Stimulated activated CD4-positive, alpha-beta T cell treated with anti-CD3 and anti-CD28 coated beads, Interleukin-4, amount 100 ng/mL, for 4 hours (primary cell): ENCODE results near the gene ATP1A3.

ENCODE experiments used
- DNase-seq, 2 experiments: peaks; one replicate each; pipeline ENCODE4 v3.0.0-alpha.2; 2020

ATP1A3 gene

DNA sequence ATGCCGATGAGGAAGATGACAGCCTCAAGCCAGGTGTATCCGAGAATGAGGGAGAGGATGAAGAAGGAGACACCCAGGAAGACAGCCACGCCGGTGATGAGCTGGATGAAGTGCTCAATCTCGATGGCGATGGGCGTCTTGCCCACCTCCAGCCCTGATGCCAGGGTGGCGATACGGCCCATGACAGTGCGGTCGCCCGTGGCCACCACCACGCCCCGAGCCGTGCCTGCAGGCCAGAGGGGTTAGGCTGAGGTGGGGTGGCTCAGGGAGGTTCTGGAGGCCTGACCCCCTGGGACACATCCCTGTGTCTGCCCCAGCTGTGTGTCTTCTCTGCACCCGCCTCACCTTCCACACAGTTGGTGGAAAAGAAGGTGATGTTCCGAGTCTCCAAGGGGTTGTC, 9.1 kb downstream of the ATP1A3 start:
- DNase-seq, result no peak

DNA sequence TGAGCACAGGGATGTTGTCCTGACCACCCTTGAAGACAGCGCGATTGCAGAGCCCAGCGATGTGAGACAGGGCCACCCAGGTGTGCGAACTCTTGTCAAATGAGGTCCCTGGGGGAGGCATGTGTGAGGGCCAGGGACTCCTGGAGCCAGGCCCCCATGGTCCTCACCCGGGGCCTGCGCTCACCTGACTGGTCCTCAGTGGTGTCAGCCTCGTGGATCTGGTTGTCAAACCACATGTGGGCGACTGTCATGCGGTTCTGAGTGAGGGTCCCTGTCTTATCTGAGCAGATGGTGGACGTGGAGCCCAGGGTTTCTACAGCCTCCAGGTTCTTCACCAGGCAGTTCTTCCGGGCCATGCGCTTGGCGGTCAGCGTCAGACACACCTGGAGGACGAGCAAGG, 12.3 kb downstream of the ATP1A3 start:
- DNase-seq, result no peak

DNA sequence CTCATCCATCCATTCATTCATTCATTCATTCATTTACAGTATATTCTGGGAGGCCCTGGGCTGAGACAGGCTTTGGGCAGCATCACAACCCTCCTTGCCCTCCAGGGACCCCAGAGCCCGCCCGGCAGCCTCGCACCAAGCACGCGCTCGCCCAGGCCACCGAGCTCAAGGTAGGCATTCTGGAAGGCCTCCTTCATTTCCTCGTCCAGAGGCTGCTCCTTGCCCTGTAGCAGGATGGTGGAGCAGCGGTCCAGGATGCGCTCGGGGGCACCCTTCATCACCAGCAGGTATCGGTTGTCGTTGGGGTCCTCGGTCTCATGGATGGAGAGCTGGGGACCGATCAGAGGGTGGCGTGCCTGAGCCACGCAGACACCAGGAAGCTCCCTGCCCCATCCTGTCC, 15.6 kb downstream of the ATP1A3 start:
- no peak for DNase-seq

DNA sequence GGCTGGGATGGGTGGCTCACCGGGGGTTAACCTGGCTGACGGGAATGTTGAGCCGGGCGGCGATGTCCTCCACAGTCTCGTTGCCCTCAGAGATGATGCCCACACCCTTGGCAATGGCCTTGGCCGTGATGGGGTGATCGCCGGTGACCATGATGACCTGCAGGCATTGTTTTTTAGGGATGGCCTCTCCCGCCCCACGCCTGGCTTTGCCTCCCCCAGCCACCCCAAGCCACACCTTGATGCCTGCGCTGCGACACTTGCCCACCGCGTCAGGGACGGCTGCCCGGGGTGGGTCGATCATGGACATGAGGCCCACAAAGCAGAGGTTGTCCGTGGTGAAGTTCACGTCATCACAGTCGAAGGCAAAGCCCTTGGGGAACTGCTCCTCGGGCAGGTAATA, 16.1 kb downstream of the ATP1A3 start:
- no peak for DNase-seq

DNA sequence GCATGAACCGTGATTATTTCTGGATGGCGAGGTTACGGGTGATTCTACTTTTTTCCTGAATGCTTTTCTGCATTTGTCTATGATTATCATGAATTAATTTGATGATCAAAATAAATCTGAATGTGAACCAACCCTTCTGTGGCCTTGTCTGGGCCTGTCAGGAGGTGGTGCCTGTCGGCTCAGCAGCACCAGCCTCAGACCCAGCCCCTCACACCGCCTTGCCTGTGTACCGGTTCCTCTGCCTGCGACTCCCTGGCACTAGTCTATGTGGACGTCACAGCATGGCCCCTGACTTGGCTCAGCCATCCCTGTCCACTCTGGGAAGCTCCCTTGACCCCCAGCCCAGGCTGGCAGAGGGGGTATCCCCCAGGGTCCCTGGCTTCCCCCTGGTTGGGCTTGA, 19.4 kb downstream of the ATP1A3 start:
- DNase-seq, result no peak

DNA sequence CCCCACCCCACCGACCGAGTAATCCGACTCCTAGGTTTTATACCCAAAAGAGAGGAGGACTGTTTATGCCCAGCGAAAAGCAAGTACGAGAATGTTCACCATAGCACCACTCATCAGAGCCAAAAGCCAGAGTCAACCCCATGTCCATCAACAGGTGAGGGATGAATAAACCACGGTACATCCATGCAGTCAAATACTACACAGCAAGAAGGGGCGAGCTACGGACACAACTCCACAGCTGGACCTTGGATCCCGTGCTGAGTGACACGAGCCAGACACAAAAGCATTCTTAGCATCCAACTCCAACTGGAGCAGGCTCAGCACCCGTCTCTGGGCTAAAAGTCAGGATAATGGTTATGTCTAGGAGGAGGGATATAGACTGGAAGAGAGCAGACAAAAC, 22.7 kb downstream of the ATP1A3 start:
- DNase-seq, result no peak

DNA sequence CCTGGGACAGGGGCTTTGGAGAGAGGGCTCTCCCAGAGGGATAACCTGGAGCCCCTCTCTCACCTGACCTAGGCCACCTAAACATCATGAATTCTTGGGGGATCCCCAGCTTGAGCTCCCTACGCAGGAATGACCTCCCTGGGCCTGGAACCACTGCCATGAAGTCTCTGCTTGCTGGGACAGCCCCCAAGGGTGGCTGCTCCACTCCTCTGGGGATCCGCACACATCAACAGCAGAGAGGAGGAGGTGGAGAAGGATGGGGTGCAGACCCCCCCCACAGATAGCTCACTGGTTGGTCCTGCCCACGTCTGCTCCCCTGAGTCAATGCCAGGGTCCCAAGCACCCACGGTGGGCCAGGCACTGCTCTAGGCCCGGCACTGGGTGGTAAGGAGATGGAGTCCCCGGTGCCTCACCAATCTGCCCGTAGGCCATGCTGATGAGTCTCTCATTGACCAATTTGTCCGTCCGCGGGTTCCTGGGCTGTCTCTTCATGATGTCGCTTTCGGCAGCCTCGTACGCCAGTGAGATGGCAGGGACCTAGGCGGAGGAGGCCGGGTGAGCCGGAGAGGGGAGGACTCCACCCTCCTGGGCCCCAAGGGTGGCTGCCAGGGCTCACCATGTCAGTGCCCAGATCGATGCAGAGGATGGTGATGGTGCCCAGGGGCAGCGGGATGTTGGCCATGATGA, 24.1 kb downstream of the ATP1A3 start:
- DNase-seq, result no peak

DNA sequence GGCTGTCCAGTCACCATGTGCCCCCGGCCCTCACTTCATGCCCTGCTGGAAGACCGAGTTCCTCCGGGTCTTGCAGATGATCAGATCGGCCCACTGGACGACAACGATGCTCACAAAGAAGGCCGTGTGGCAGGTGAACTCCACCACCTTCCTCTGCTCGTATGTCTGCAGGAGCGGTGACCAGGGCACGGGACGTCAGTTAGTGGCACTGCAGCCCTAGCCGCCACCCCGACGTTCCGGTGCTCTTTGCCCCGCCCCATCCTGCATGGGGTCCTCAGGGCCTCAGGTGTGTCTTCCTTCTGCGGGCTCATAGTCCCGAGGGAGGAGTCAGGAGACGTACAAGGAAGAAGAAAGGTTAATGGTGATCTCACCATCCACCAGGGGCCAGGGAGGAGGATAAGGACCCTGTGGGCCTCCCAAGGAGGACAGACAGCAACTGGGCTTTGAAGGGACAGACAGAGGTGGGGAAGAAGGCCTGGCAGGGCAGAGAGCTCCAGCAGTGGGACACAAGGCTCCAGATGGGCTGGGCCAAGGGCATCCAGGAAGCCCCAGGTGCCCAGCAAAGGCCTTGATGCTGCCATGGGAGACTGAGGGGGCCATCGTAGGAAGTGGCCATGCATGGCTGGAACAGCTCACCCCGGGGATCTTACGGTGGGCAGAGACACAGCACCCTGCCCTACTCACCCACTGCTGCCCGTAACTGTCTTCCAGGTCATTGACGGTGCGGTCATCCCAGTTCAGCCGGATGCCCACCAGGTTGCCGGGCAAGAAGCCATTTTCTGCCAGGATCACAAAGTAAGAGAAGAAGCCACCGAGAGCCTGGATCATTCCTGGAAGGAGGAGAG, 25.1 kb downstream of the ATP1A3 start:
- no peak for DNase-seq

DNA sequence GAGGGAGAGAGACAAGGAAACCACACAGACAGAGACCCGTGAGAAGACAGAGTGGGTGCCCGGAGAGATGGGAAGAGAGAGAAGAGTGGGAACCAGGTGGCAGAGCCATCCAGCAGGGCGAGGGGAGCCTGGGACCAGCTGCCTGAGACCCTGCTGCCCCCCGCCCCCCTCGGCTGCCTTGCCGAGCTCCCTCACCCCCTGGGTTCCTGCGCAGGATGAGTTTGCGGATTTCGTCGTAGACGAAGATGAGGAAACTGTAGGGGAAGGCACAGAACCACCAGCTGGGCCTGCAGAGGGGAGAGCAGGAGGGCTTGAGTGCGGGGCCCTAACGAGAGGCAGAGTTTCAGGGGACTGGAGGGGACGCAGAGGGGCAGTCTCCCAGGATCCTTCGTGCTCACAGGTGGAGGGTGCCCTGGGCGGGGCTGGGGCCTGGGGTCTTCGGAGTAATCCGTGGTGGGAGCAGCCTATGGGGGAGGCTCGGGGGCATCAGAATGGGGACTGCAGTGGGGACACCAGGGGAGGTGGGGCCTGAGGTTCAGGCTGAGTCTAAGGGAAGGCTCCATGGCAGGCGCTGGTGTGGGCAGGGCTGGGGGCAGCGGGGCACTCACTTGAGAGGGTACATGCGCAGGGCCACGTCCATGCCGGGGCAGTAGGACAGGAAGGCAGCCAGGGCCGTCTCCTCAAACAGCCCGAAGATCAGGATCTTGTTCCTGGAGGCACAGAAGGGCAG, 26.8 kb downstream of the ATP1A3 start:
- DNase-seq, result no peak

DNA sequence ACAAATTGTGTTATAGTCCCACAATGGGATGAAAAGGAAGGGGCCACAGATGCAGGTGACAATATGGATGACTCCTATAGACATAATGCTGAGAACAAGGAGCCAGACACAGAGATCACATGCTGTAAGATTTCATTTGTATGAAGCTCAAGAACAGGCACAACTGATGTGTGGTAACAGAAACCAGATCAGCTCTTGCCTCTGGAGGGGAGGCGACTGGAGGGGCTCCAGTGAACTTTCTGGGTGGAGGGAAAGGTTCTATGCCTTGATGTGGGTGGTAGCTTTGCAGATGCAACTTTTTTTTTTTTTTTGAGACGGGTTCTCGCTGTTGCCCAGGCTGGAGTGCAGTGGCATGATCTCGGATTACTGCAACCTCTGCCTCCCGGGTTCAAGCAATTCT, 28.9 kb downstream of the ATP1A3 start:
- no peak for DNase-seq

DNA sequence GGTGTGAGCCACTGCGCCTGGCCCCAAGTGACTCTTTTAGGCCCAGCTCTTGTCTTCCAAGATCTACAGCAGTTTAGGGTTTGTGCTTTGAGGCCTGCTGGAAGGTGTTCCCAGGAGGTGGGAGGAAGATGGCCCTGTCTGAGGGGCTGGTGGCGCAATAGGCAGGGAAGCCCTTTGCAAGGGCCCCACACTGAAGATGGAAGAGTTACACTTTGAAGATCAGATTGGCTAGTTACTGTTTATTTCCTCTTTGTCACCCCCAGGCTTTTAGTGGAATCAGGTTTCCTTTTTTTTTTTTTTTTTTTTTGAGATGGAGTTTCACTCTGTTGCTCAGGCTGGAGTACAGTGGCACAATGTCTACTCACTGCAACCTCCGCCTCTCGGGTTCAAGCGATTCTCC, 33.1 kb downstream of the ATP1A3 start:
- DNase-seq, result no peak

DNA sequence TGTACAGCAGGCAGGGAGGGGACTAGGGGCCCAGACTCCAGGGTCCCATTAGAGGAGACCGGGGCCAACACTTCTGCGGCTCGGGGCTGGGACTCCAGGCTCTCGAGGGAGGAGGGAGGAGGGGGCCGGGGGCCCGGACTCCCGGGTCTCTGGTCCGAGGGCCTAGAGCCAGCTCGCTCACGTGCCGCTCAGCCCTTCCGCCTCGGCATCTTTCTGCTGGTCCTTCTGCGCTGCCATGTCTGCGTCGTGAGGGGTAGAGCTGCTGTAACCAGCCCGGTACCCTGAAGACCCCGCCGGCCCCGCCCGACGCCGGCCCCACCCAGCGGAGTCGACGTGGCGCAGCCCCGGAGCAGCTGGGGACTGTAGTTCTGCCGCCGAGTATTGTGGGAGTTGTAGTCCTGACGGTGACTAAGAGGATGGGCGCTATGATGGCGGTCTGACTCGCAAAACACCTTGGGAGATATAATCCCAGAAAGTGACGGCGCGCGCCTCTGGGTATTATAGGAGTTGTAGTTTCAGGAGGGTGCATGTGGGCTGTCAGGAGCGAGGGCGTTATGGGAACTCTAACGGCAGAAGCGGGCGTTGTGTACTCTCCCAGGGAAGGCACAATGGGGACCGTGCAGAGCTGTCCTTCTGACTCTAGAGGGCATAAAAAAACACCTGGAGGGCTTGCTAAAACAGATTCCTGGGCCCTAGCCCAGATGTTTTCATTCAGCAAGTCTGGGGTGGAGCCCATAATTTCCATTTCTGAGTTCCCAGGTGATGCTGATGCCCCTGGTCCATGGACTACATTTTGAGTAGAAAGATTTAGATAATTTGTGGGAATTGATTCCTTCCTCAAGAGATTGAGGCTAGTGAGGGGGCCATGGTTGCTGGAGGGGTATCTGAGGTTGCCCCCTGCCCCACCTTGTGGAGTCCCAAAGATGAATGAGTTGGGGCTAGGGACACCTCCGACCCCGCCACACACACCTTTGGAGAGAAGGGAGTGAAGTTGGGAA, 34.7 kb downstream of the ATP1A3 start, which contains the start of gene RABAC1:
RABAC1 (minus strand) TSS at position 266 of the 998 bp plus-strand sequence; CDS start at position 237, 29 bp downstream.
- peak; percentile 85 to 88 for DNase-seq

DNA sequence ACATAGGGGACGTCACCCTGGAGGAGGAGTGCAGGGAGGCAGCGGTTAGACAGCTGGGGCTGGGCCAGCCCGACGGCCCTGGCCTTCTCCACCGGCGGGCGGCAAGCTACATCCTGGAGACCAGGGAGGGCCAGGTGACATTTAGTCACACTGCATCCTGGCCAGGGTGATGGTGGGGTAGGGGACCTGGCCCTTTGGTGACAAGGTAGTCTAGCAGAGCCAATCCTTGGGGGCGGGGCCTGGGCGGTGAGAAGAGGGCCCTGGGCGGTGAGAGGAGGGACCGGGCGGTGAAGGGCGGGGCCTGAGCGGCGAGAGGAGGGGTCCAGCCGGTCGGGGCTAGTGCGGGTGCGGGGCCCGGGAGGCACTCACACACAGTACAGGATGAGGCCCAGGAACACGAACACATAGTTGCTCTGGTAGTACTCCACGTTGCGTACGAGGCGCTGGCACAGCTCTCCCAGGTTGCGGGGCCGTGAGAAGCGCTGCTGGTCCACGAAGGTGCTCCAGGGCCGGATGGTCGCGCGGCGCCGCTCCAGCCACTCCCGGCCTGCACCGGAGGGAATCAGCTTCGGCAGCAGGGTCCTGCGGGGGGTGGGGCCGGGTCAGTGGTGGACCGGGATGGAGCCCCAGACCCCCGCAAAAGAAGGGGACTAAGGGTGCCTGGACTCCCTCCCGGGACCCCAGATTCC, 35.5 kb downstream of the ATP1A3 start:
- peak; percentile 81 to 87 for DNase-seq

DNA sequence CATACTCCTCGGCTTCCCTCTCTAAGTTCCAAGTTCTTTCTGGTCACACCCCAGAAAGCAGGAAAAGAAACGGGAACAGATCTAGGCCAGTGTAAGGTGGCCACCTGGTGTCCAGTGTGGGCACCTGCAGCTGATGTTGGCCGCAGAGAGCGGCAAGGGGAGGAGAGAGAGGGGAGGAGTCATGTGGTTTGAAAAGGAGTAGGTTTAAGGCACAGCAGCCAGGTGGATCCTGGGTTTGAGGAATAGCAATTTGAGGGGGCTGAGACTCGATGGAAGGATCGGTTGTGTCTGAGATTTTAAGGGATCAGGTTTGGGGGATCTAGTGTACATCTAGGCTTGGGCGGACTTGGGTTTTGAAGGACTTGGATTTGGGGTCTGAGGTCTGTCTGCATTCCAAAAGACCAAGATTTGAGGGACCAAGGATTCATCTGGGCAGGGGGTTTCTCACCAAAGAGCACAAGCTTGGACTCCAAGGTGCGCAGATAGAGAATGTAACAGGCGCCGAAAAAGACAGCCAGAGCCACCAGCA, 36.1 kb downstream of the ATP1A3 start:
- no peak for DNase-seq

DNA sequence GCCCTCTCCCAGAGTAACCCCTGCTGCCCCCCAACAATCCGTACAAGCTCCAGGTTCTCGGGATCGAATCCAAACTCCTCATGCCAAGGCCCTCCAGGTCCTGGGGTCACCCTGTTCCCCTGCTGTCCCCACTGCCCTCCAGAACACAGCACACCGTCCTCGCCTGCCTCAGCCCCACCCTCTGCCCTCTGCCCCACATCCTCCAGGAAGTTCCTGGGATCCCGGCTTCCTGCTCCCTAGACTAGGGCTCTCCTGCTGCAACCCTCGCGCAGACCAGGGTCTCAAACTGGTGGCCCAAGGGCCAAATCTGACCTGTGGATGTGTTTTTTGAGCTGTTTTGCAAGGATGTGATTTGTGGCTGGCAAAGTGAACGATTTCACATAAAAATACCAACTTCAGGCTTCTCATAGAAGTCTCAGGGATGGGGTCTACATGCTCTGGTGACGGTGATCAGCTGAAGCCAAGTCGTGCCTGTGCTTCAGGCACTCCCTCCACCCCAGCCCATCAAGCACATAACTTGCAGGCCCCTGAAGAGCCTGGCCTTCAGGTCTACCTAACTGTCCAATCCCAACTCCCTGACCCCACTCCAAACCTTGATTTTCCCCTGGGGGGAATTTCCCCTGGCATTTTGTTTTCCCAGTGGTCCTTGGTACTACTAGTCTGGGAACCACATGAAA, 36.7 kb downstream of the ATP1A3 start:
- no peak for DNase-seq

DNA sequence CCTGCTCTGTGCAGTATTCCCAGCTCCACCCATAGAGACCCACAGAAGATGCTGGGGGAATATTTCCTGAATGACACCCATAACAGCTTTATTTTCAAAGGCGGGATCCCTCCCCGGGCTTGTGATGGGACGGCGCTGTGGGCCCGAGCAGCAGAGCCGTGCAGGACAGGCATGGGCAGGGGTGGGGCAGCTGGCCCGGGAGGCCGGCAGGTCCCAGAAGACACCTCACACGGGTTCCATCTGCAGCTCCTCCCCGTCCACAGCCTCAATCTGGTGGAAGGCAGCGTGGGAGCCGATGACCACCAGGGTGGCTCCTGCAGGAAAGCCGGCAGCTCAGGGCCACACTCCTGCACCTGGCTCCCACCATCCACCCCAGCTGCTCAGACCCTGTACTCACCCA, 37.4 kb downstream of the ATP1A3 start:
- no peak for DNase-seq

DNA sequence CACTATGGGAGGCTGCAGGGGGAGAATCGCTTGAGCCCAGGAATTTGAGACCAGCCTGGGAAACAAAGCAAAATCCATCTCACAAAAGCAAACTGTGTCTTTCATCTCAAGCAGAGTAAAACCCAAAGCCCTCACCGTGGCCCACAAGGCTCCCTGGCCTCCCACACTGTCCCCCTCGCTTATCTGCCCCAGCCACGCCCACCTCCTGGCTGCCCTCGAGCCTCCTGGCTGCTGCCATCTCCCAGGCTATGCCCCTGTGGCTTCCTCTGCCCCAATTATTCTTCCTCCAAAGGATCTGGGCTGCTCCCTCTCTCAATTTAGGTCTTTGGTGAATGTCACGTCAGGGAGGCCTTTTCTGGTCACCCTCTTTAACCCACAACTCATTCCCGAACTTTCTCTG, 38.5 kb downstream of the ATP1A3 start:
- DNase-seq, result no peak

DNA sequence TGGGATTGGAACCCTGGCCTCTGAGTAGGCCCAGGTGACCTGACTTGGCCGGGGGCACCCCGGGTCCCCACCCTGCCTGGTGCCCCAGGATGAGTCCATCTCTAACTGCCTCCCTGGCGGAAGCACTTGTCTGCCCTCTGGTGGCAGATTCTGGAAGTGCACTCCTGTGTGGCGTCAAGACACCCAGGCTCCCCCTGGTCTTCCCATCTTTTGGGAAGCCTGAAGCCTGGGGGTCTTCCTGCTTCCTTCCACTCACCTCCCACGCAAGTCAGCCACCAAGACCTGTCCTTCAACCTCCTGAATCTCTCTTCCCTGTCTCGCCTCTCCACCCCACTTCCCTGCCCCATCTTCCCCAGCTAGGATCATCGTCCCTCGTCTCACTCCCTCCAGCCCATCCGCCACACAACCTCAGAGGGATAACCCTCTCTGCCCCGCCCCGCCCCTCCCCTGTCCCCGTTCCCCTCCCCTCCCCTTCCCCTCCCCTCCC, 42.3 kb downstream of the ATP1A3 start:
- DNase-seq, result peak; percentile 76 to 91

DNA sequence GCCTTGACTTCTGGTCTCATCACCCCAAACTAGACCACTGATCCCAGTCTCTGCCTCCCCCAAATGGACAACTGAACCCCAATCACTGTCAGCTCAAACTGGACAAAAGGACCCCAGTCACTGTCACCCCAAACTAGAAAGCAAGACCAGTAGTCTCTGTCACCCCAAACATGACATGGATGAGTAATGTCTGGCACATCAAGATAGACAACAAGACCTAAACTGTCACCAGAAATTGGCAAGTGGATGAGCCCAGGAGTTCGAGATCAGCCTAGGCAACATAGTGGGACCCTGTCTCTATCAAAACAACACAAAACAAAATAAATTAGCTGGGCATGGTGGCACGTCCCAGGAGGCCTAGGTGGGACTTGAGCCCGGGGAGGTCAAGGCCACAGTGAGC, 46.9 kb downstream of the ATP1A3 start:
- DNase-seq, result no peak

DNA sequence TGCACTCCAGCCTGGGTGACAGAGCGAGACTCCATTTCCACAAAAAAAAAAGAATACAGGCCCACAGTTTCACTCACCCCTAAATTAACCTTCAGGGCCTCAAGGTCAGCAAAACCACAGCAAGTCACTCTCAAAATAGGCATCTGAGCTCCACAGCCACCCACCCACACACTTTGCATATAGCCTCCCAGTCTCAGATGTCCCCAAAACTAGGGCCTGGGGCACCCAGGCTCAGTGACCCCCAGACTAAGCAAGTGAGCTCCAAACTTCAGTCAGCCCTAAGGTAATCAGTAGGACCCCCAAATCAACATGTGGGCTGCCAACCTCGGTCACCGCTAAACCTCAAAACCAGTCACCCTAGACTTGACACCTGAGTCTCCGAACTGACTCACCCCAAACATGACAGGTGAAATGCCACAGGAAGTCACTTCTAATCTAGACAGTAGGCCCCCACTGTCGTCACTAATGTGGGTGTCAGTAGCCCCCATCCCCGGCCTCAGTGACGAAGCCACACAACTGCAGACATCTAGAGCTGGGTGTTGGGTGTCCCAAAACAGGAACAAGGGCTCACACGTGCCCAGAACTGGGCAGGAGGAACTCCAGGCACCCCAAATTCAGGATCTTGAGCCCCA, 48.8 kb downstream of the ATP1A3 start:
- peak; percentile 72 to 92 for DNase-seq
